GM10248 (cell line): ENCODE results near the gene RPL31.

Experiments used
- CTCF ChIA-PET: fragments of 300-600 bp; sonication (Branson Sonifier 250); formaldehyde crosslinking; extraction: SDS; loops from one replicate; lab custom pipeline; 2021; ENCODE audit warnings: antibody characterized with exemption; lab: Yijun Ruan, JAX
- POLR2A ChIA-PET: fragments of 350-650 bp; sonication (Branson Sonifier 250); formaldehyde crosslinking; extraction: SDS; loops from one replicate; lab custom pipeline; 2020; ENCODE audit warnings: antibody characterized with exemption; lab: Yijun Ruan, JAX
- DNase-seq: peaks from one replicate; pipeline ENCODE4 v3.0.0; 2012; ENCODE audit errors: extremely low spot score
- TF ChIP-seq, protein P1 (sequence below): IDR thresholded peaks from 2 replicates; pipeline ENCODE4 v1.5.1; 2012; ENCODE audit warnings: mild to moderate bottlenecking, low read depth; ENCODE audit errors: extremely low read depth, missing control alignments, control extremely low read depth

Gene RPL31

GRCh38 chr2:100989666-100990065, 12.4 kb upstream of the RPL31 start:
- no peak for DNase-seq
- POLR2A ChIA-PET, result no interaction called here
- TF ChIP-seq, protein P1, sequence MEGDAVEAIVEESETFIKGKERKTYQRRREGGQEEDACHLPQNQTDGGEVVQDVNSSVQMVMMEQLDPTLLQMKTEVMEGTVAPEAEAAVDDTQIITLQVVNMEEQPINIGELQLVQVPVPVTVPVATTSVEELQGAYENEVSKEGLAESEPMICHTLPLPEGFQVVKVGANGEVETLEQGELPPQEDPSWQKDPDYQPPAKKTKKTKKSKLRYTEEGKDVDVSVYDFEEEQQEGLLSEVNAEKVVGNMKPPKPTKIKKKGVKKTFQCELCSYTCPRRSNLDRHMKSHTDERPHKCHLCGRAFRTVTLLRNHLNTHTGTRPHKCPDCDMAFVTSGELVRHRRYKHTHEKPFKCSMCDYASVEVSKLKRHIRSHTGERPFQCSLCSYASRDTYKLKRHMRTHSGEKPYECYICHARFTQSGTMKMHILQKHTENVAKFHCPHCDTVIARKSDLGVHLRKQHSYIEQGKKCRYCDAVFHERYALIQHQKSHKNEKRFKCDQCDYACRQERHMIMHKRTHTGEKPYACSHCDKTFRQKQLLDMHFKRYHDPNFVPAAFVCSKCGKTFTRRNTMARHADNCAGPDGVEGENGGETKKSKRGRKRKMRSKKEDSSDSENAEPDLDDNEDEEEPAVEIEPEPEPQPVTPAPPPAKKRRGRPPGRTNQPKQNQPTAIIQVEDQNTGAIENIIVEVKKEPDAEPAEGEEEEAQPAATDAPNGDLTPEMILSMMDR, result no peak
- CTCF ChIA-PET, result interaction anchor here (1.1 to 1.6 kb wide), 3 partner anchors 379 to 609 kb away, joined by 3 read pairs; no protein-coding TSS in a partner anchor

- ChIA-PET CTCF (interaction anchor here (1.4 to 1.6 kb wide), 2 partner anchors 384 to 609 kb away, joined by 3 read pairs; no protein-coding TSS in a partner anchor), POLR2A (no interaction called here)
- TF ChIP-seq, protein P1, result no peak
- DNase-seq, result no peak
Measured at GRCh38 chr2:100990166-100990565, 11.9 kb upstream of the RPL31 start.

DNA sequence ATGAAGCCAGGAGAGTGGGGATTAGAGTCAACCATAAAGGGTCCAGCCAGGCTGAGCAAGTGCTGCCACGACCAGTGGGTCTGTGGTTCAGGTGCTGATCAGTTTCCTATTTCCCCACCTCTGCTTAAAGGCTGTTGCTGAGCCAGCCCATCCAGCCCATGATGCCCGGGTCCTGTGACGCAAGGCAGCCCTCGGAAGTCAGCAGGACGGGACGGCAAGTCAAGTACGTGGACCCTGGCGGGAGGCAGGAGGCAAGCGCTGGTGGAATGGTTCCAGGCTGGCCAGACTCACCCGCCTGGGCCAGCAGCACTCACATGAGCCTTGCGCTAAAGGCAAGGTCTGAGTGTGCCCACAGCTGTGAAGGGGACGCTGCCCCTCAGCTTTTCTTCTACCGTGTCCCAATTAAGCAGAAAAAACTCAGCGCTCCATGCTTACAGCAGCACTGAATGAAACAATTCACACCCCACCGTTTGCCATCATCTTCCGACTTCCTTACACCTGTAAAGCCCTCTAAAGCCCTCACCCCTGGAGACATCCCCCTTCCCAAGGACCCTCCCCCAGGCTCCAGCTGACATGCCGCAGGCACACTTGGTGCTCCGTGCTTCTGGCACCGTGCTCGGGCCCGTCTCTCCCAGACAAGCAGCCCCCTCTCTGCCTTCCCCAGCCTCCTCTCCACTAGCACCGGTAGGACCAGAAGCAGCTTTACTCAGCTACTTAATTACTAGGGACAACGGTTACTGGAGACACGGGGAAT, 11.3 kb upstream of the RPL31 start:
- TF ChIP-seq, protein P1, result no peak
- CTCF ChIA-PET, result interaction anchor here (0.9 to 1.6 kb wide), 3 partner anchors 381 to 610 kb away, joined by 3 to 4 read pairs (median 3); no protein-coding TSS in a partner anchor
- POLR2A ChIA-PET, result no interaction called here

GRCh38 chr2:100991404-100991773, 10.7 kb upstream of the RPL31 start:
- no peak for DNase-seq
- TF ChIP-seq, protein P1, result no peak
- POLR2A ChIA-PET, result no interaction called here
- CTCF ChIA-PET, result interaction anchor here (0.9 to 1.6 kb wide), 3 partner anchors 381 to 610 kb away, joined by 3 to 4 read pairs (median 3); no protein-coding TSS in a partner anchor

More for the DNA sequence above, 11.3 kb upstream of the RPL31 start:
- no peak for DNase-seq

DNA sequence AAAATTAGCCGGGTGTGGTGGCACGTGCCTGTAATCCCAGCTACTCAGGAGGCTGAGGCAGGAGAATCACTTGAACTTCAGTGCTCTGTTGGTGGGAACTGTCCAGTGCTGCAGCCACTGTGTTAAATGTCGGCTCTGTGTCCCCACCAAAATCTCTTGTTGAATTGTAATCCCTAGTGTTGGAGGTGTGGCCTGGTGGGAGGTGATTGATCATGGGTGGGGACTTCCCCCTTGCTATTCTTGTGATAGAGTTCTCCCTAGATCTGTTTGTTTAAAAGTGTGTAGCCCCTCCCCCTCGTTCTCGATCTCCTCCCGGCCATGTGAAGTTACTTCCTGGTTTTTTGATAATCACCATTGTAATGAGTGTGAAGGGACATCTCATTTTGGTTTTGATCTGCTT, 9.8 kb upstream of the RPL31 start:
- ChIA-PET POLR2A (no interaction called here), CTCF (no interaction called here)
- DNase-seq, result no peak
- TF ChIP-seq, protein P1, result no peak

- DNase-seq, result no peak
- TF ChIP-seq, protein P1, result no peak
- ChIA-PET CTCF (no interaction called here), POLR2A (no interaction called here)
Measured at GRCh38 chr2:100993294-100993693, 8.8 kb upstream of the RPL31 start.
